Amniotic epithelial cell (primary cell): ENCODE results near the gene MOV10.
A peak's percentile ranks its signal among the peaks of the same experiment; 100 is the strongest.

Experiments used
- DNase-seq: peaks from one replicate; pipeline ENCODE4 v3.0.0-alpha.2; 2010; ENCODE audit warnings: low read depth

The MOV10 gene

DNA sequence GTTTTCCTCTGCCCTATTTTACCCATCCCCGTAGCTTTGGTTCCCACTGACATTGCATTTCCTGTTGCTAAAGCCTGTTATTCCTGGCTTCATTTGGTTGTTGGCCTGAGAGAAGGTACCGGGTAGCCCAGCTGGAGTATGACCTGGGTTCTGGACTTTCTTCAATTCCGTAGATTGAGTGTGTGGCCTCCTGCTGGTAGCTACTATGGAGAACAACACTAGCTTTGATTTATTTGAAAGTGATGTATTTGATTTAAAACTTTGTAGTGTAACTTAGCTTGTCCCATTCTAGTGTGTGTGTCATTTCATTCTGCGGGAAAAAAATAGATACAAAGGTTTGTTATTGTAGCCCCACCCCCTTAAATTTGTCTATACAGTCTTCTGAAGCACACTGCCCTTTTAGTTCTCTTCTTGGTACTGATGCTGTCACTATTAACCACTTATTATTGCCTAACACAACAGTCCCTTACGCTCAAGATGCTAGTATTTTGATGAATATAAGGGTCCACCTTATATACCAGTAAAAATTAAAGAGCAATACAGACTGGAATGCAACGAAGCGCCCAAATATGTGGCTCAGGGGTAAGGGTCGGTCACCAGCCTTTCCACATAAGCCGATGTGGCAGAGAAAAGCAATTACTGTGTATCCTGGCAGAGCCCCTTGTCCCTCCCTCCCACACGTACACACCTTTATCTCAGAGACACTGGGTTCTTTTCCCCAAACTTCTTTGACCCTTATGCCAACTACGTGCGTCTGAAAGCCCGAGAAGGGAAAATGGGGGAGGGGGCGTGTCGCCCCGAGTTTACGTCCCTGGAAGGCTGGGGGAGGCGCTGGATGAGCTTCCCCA, 643 bp upstream of the MOV10 start:
- peak; percentile 63 for DNase-seq

DNA sequence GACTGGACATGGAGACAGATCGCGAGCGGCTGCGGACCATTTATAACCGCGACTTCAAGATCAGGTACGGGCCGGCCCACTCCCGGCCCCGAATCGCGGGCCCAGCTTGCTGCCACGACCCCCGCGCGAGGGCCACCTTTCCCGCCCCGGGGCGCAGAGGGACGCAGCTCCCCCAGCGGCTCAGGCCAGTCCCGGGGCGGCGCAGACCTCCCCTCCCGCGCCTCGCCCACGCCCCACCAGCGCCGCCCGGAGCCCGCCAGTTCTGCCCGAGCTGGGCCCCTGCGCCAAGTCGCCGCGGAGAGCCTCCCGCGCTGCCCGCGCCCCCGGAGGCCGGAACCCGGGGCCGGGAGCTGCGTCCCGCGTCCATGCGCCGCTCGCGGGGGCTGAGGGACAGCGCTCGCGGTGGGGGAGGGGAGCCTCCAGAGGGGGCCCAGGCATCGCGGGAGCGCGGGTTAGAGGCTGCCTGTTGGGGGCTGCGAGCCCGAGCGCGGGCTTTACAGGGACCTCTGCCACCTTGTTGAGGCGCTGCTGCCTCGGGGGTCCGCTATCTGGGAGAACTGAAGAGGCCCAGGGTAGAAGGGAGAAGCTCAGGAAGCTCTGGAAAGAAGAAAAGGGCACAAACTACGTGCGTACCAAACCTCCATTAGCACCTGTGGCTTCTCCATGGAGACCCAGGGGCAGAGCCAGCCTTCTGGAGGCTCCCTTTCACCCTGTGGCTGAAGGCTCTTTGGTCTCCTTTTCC, 698 bp downstream of the MOV10 start:
- peak; percentile 10 for DNase-seq

DNA sequence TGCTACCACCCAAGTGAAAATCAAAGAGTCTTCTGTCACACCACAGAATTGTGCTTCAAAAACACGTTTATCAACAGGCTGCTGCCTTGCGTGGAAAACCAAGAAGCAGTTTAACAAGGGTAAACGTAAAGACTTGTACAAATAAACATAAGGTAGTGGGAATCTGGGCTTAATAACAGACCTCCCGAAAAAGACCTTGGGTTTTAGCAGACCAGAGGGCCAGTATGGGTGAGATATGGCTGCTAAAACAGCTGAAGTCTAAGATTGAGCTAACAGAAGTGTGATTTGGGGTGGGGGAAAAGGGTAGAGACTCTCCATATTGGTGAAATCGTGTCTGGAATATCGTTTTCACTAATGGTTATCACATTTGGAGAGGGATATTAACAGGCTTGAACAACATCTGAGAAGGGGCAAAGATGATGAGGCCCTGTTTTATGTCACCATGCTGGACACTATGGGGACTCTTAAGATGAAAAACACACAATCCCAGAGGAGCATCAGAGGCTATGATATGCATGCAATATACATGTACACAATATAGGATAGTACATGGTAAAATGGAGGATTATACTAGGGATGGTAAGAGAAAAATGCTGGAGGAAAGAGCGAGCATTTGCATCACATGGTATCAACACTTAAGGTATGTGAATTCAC, 1.4 kb downstream of the MOV10 start:
- no peak for DNase-seq

DNA sequence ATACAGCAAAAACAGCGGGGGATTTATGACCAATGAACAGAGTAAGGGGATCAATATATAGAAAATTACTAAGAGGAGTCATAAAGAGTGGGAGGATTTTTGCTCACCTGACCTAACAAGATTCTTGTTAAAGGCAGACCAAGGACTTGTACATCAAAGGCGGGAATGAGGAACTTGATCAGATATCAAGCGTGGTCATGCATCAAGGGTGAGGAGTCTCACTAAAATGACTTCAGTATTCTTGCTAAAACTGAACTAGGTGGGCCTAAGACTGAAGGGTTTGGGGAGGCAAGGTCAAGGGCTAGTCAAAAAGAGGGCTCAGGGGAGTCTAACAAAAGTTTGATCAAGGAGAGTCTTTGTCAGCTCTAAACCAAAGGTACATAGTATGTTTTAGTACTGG, 2.1 kb downstream of the MOV10 start:
- DNase-seq, result no peak

DNA sequence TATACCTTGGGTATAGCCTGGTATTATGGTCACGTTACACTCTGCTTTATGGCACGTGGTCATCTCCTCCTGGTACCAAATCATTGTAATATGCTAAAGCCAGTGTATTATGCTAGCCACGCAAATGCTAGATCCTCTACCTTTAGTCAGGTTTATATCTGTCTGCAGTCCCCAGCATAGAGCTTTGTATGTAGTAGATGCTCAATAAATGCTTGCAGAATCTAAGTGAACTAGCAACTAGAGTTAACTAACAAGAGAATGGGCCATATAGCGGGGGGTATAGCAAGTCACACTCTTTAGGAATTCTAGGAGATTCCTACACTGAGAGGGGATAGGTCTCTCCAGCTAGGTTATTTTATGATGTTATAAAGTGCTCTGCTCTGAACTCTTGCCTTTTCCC, 3.0 kb downstream of the MOV10 start:
- DNase-seq, result no peak

DNA sequence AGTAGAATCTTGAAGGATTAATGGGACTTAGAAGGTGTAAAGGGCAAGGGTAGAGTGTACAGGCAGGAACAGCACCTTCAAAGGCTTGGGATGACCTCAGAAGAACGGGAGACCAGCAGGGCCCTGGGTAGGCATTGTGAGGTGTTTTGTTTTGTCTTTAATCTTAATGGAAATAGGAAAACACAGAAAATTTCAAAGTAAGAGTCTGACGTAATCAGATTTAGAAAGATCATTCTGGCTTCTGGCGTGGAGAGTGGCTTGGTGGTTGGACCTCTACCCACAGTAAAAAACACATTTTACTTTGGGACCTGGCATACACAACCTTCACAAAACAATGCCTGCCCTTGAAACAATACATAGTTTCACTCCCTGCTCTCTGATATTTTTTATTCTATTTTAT, 4.1 kb downstream of the MOV10 start:
- no peak for DNase-seq

DNA sequence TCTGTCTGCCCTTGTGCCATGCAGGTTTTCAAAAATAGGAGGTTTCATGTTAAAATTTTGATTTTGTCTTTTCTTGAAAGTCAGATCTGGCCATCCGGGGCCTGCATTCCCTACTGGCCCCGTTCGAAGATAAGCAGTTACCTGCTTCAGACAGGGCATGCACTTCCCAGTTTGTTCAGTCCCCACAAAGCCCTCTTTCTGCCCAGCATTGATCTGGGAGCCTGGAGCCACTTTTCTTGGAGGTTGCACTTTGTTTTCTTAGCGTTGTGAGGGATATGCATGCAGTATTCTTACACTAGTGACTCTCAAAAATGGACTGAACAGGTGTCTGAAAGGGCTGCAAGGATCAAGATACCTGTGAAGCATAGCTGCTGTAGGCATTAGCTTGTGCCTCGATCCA, 11.5 kb downstream of the MOV10 start:
- no peak for DNase-seq

DNA sequence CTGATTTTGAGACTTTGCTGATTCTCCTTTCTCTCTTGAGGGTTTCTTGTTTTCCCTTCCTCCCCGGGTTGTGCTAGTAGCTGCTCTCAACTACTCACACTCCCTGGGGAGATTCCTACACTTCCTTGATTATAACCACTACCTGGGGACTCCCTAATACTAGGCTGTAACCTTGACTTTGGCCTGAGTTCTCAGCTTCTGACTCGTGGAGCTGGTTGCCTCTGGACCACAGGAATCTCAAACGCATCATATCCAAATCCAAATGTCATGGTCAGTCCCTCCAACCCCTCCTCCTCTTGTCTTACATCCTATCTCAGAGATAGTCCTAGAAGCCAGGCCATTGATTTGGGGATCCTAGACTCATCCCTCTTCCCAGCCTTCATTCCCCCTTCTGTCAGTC, 12.0 kb downstream of the MOV10 start:
- DNase-seq, result no peak

DNA sequence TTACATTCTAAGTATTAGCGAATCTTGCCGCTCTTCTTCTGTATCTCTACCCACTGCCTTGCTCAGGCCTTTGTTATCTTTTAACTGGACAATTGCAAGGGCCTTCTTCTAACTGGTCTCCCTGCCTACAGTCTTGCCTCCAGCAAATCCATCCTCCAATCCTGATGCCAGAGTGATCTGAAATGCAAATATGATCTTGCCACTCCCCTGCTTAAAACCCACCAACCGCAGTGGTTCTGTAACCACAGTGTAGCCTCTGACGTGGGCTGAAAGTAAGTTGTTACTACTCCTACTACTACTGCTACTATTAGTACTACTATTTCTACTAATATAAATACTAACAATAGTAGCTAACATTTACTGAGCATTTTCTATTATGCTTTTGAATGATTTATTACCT, 12.4 kb downstream of the MOV10 start:
- peak; percentile 32 for DNase-seq

DNA sequence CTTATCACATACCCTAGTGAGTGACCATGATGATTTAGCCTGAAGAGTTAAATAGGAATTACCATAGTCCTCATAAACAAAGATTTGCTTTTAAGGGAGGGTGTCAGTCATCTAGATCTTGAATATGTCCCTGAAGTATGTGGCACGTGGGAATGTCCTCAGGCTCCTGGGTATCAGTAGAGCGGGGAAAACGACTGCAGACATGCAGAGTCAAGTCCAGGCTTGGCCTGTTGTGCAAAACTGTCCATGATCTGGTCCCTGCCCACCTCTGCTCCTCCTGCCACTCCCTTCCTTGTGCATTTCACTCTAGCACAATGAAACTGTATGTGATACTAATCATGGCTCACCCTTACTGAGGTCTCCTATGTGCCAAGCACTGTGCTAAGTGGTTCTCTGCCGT, 12.9 kb downstream of the MOV10 start:
- DNase-seq, result no peak

DNA sequence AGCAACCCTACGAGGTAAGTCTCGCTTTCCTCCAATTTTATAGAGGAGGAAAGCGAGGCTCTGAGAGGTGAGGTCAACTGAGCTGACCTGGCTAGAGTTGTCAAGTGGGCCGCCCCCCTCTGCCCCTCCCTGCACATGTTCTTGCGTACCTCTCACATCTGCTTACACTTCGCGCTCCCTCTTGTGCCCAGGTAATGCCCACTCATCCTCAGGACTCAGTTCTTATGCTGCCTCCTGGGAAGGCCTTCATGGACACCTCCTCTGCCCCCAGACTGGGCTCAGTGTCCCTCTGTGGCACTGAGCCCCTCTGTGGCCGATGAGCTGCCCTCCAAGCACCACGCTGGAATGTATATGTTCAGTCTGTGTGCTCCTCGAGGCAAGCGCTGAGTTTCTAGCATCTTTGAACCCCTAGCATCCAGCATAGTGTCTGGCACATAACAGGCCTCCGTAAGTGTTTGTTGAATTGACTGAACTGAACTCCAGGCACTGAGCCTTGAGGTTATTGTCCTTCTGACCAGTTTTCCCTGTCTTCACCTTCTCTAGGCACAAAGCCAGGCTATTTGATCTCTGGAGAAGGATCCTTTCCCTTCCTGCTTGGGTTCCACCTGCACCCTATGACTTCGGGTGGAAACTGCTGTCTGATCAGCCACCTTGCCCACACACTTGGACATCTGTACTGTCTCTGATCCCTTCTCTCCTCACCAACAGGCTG, 13.5 kb downstream of the MOV10 start:
- DNase-seq, result no peak

DNA sequence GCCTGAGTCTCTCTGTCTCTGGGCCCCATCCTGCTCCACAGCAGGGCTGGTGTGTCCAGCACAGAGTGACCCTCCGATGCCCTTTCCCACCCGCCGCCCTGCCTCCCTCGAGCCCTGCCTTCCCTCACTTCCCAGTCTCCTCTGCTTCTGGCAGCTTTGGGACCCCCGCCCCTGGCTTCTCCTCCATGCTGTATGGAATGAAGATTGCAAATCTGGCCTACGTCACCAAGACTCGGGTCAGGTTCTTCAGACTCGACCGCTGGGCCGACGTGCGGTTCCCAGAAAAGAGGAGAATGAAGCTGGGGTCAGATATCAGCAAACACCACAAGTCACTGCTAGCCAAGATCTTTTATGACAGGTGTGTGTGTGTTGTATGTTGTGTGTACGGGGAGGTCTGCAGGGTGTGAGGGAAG, 14.3 kb downstream of the MOV10 start:
- DNase-seq, result no peak

DNA sequence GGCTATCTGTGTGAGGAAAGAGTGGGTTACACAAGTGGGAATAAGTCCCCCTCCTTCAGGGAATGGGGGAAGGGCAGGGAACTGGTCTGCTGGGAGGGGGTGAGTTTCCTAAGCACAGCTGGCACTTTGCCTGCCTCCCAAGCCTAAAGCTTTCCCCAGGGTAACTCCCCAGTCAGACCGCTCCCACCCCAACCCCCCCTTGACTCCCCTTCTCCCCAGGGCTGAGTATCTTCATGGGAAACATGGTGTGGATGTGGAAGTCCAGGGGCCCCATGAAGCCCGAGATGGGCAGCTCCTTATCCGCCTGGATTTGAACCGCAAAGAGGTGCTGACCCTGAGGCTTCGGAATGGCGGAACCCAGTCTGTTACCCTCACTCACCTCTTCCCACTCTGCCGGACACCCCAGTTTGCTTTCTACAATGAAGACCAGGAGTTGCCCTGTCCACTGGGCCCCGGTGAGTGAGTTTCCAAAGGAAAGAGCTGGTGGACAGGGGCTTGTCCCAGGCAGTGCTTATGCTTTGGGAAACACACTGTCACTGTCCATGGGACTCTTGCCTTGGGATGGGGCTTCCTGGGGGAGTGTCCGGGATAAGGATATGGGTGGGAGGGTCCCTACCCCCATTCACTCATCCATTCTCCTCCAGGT, 14.9 kb downstream of the MOV10 start:
- no peak for DNase-seq

DNA sequence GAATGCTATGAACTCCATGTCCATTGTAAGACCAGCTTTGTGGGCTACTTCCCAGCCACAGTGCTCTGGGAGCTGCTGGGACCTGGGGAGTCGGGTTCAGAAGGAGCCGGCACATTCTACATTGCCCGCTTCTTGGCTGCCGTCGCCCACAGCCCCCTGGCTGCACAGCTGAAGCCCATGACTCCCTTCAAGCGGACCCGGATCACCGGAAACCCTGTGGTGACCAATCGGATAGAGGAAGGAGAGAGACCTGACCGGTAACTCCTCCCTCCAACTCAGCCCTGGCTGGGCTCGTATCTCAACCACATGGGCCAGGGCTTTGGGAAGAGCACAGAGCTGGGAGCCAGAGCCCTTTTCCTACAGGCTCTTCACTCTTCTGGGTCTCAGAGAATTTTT, 15.4 kb downstream of the MOV10 start:
- DNase-seq, result no peak

DNA sequence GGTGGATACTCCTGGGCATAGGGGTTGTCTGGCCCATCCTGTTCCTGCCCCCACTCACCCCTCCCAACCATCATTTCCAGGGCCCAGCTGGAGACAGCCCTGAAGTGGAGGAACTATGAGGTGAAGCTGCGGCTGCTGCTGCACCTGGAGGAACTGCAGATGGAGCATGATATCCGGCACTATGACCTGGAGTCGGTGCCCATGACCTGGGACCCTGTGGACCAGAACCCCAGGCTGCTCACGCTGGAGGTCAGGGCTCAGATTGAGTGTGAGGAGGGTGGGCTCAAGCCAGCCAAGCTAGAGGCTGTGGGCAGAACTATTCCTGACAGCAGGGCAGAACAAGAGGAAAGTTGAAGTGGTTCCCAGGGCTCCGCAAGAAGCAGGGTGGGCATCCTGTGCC, 18.2 kb downstream of the MOV10 start:
- DNase-seq, result no peak

DNA sequence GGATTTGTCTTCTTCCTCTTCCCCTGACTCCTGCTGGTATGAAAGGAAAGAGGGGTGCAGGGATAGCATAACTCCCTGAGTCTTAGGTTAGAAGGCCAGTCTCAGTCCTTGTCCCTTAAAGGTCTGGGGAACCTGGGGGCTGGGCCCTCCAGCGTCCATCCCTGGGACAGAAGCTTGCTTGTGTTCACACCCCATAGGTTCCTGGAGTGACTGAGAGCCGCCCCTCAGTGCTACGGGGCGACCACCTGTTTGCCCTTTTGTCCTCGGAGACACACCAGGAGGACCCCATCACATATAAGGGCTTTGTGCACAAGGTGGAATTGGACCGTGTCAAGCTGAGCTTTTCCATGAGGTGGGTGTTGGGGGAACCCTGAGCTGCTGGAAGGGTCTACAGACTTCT, 19.4 kb downstream of the MOV10 start:
- DNase-seq, result no peak

DNA sequence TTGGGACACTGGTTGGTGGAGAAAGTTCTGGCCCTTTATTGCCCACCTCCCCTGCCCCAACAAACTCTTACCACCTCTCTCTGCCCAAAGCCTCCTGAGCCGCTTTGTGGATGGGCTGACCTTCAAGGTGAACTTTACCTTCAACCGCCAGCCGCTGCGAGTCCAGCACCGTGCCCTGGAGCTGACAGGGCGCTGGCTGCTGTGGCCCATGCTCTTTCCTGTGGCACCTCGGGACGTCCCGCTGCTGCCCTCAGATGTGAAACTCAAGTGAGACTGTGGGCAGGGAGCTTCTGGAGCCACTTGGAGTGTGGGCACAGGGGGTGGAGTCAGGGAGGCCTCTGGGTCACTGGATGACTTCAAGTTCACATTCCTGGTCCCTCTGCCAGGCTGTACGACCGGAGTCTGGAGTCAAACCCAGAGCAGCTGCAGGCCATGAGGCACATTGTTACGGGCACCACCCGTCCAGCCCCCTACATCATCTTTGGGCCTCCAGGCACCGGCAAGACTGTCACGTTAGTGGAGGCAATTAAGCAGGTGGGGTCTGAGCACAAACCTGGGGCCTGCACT, 20.0 kb downstream of the MOV10 start:
- no peak for DNase-seq

DNA sequence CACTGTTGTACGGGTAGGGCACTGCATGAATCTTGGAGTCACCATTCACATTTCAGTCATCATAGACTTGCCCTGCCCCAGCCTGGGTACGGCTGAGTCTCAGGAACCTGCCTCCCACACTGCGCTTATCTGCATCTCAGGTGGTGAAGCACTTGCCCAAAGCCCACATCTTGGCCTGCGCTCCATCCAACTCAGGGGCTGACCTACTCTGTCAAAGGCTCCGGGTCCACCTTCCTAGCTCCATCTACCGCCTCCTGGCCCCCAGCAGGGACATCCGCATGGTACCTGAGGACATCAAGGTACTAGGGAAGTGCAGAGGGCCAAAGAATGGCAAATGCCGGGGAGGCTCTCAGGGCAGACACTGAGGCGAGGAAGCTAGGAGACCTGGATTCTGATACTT, 20.8 kb downstream of the MOV10 start:
- DNase-seq, result no peak

DNA sequence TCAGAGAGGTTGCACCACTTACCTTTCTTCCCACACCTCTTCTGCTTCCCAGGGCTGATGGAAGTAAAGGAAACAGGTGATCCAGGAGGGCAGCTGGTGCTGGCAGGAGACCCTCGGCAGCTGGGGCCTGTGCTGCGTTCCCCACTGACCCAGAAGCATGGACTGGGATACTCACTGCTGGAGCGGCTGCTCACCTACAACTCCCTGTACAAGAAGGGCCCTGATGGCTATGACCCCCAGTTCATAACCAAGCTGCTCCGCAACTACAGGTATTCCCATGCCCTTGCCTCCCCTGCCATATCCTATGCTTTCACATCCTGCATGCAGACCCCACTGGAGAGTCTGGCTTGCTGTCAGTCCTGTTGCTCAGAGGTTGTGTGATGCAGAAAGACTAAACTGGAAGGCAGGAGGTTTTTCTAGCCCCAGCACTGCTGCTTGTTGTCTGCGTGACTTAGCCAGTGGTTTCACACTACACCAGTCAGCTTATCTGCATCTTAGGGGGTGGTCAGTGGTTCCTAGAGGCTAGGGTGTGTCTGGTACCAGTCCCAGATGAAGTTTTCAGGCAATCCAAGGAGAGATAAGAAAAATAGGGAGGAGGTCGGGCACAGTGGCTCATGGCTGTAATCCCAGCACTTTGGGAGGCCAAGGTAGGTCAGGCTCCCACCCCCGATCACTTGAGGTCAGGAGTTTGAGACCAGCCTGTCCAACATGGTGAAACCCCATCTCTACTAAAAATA, 22.3 kb downstream of the MOV10 start:
- DNase-seq, result peak; percentile 61

DNA sequence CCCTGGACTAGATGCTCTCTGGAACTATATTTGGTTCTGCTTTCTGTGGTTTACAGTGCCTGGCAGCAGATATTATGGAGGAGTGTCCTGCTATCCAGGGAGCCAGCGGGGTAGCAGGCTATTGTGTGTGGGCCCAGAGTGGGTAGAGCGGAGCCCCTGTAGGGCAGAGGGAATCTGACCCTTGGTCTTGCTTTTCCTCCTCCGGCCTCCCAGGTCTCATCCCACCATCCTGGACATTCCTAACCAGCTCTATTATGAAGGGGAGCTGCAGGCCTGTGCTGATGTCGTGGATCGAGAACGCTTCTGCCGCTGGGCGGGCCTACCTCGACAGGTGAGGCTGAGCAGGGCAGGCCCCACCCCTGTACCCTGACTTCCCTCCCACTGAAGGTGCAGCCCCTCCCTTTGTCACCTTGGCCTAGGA, 23.3 kb downstream of the MOV10 start:
- no peak for DNase-seq
